Measurements from ENCODE around the gene MED25. TPM values are rescaled to one million over a fixed set of nuclear protein-coding genes. Genes with fewer than 3 reads are reported as not detected.

Gene MED25
- total RNA-seq, 1 experiment from 2014 or later = 47.5 TPM

DNA sequence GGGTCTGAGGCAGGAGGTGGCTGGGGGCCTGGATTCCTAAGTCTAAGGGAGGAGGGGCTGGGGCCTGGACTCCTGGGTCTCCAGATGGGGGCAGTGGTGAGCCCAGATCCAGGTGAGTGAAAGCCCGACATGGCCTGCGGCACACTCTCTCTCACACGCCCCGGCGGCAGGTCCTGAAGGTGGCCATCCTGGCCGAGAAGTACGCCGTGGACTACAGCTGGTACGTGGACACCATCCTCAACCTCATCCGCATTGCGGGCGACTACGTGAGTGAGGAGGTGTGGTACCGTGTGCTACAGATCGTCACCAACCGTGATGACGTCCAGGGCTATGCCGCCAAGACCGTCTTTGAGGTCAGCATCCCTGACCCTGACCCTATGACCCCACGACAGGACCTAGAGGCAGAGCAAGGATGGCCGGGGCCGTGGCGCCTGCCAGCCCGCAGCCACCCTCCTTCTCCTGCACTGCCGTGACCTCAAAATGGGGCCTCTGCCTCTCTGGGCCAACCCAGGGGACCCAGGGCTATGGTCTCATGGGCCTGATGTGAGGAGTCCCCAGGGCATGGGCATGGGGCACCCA, 18.2 kb upstream of the MED25 start:
- POLR2A ChIA-PET (ENCODE audit: unreplicated experiment) = no interaction called here
- BruUV-seq (replicated peaks) = no TSS peak

DNA sequence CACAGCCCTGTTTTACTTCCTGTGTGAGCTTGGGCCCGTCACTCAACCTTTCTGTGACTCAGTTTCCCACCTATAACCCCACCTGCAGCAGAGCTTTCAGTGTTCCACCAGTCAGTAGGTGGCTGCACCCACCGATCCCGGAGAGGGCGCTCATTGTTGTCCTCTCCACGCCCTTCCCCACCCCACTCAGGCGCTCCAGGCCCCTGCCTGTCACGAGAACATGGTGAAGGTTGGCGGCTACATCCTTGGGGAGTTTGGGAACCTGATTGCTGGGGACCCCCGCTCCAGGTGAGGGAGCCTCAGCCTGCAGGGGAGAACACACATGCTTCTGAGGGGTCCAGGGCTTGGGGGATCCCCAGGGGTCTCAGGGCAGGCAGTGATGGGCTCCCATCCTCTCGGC, 17.3 kb upstream of the MED25 start:
- Histone ChIP-seq H2AFZ (ENCODE audit: low read length) (no peak overlapping the region), H3K36me3 (ENCODE audit: low read depth, low read length) (peaks cover 61% of the 10 kb centered on the region), H3K4me3 (ENCODE audit: low read length) (no peak overlapping the region), H4K20me1 (ENCODE audit: low read length) (no peaks in the 10 kb centered on the region), H3K27ac (ENCODE audit: low read length) (no peak overlapping the region), H3K9me3 (ENCODE audit: low read length) (no peaks in the 10 kb centered on the region), H3K27me3 (ENCODE audit: low read length) (no peaks in the 10 kb centered on the region), H3K4me2 (ENCODE audit: low read length) (no peak overlapping the region), H3F3A (ENCODE audit: low read length, unreplicated experiment) (no peaks in the 10 kb centered on the region), H3K79me2 (ENCODE audit: low read length) (no peaks in the 10 kb centered on the region), H3K4me1 (ENCODE audit: insufficient read depth, low read length) (no peaks in the 10 kb centered on the region), H3K9me2 (replicated peaks; ENCODE audit: low read length) (no peaks in the 10 kb centered on the region), H3K9ac (ENCODE audit: low read length) (no peak overlapping the region)
- no peak for TF ChIP-seq EZH2phosphoT487 (IDR thresholded peaks at IDR 0.05; ENCODE audit: borderline replicate concordance, low read length)
- intact Hi-C loops (cut with micrococcal nuclease) = no loop called here
- DNase-seq (no peak), ATAC-seq (no peak)
- BruUV-seq (replicated peaks) = no TSS peak
- POLR2A ChIA-PET (ENCODE audit: unreplicated experiment) = no interaction called here
- CTCF ChIA-PET = interaction anchor here (0.6 kb wide), 1 partner anchor 118 kb away, joined by 7 read pairs; no protein-coding TSS in a partner anchor

More for the DNA sequence above, 18.2 kb upstream of the MED25 start:
- Histone ChIP-seq H3K9ac (ENCODE audit: low read length) (no peak overlapping the region), H3K27ac (ENCODE audit: low read length) (no peak overlapping the region), H3K4me2 (ENCODE audit: low read length) (no peak overlapping the region), H4K20me1 (ENCODE audit: low read length) (no peaks in the 10 kb centered on the region), H2AFZ (ENCODE audit: low read length) (no peak overlapping the region), H3K4me3 (ENCODE audit: low read length) (no peak overlapping the region), H3F3A (ENCODE audit: low read length, unreplicated experiment) (no peaks in the 10 kb centered on the region), H3K9me3 (ENCODE audit: low read length) (no peaks in the 10 kb centered on the region), H3K4me1 (ENCODE audit: insufficient read depth, low read length) (no peaks in the 10 kb centered on the region), H3K27me3 (ENCODE audit: low read length) (no peaks in the 10 kb centered on the region), H3K9me2 (replicated peaks; ENCODE audit: low read length) (no peaks in the 10 kb centered on the region), H3K79me2 (ENCODE audit: low read length) (no peaks in the 10 kb centered on the region), H3K36me3 (ENCODE audit: low read depth, low read length) (peaks cover 66% of the 10 kb centered on the region)
- ATAC-seq (peak; percentile 28; the same call in 1 of the 2 replicates), DNase-seq (no peak)
- TF ChIP-seq EZH2phosphoT487 (IDR thresholded peaks at IDR 0.05; ENCODE audit: borderline replicate concordance, low read length) (no peak), EZH2 (IDR thresholded peaks at IDR 0.05; ENCODE audit: low read length, unreplicated experiment) (no peak)
- TF ChIP-seq, protein P1, sequence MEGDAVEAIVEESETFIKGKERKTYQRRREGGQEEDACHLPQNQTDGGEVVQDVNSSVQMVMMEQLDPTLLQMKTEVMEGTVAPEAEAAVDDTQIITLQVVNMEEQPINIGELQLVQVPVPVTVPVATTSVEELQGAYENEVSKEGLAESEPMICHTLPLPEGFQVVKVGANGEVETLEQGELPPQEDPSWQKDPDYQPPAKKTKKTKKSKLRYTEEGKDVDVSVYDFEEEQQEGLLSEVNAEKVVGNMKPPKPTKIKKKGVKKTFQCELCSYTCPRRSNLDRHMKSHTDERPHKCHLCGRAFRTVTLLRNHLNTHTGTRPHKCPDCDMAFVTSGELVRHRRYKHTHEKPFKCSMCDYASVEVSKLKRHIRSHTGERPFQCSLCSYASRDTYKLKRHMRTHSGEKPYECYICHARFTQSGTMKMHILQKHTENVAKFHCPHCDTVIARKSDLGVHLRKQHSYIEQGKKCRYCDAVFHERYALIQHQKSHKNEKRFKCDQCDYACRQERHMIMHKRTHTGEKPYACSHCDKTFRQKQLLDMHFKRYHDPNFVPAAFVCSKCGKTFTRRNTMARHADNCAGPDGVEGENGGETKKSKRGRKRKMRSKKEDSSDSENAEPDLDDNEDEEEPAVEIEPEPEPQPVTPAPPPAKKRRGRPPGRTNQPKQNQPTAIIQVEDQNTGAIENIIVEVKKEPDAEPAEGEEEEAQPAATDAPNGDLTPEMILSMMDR (conservative IDR thresholded peaks at IDR 0.05; ENCODE audit: low read depth, low read length) = peak; percentile 55
- CTCF ChIA-PET = no interaction called here
- intact Hi-C loops (cut with micrococcal nuclease) = no loop called here

DNA sequence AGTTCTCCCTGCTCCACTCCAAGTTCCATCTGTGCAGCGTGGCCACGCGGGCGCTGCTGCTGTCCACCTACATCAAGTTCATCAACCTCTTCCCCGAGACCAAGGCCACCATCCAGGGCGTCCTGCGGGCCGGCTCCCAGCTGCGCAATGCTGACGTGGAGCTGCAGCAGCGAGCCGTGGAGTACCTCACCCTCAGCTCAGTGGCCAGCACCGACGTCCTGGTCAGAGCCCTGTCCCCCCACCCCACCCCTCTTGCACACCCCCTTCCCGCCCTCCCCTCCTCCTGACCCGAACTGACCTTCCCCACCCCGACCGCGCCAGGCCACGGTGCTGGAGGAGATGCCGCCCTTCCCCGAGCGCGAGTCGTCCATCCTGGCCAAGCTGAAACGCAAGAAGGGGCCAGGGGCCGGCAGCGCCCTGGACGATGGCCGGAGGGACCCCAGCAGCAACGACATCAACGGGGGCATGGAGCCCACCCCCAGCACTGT, 16.6 kb upstream of the MED25 start:
- H3K9me3 ChIP-seq (ENCODE audit: low read length) = no peaks in the 10 kb centered on the region
- no peak overlapping the region for H3K4me2 ChIP-seq (ENCODE audit: low read length)
- ATAC-seq (no peak), DNase-seq (no peak)
- no peak overlapping the region for H2AFZ ChIP-seq (ENCODE audit: low read length)
- POLR2A ChIA-PET (ENCODE audit: unreplicated experiment) = no interaction called here
- TSS peak; percentile 14 for BruUV-seq (replicated peaks)
- no peaks in the 10 kb centered on the region for H3K79me2 ChIP-seq (ENCODE audit: low read length)
- H3K4me1 ChIP-seq (ENCODE audit: insufficient read depth, low read length) = no peaks in the 10 kb centered on the region
- intact Hi-C loops (cut with micrococcal nuclease) = no loop called here
- no peaks in the 10 kb centered on the region for H3K27me3 ChIP-seq (ENCODE audit: low read length)
- no peaks in the 10 kb centered on the region for H3K9me2 ChIP-seq (replicated peaks; ENCODE audit: low read length)
- H3K36me3 ChIP-seq (ENCODE audit: low read depth, low read length) = peaks cover 55% of the 10 kb centered on the region
- H3K9ac ChIP-seq (ENCODE audit: low read length) = no peak overlapping the region
- CTCF ChIA-PET = no interaction called here
- TF ChIP-seq EZH2 (IDR thresholded peaks at IDR 0.05; ENCODE audit: low read length, unreplicated experiment) (no peak), EZH2phosphoT487 (IDR thresholded peaks at IDR 0.05; ENCODE audit: borderline replicate concordance, low read length) (no peak)
- TF ChIP-seq, protein P1 (conservative IDR thresholded peaks at IDR 0.05; ENCODE audit: low read depth, low read length) = no peak
- H3K4me3 ChIP-seq (ENCODE audit: low read length) = no peak overlapping the region
- no peaks in the 10 kb centered on the region for H4K20me1 ChIP-seq (ENCODE audit: low read length)
- peaks cover 3% of the 10 kb centered on the region for H3F3A ChIP-seq (ENCODE audit: low read length, unreplicated experiment)
- no peak overlapping the region for H3K27ac ChIP-seq (ENCODE audit: low read length)
